ENCODE results near the gene SRD5A1. TPM values are rescaled to one million over a fixed set of nuclear protein-coding genes. Genes with fewer than 3 reads are reported as not detected.

Gene SRD5A1
- total and polyA plus RNA-seq, 2 of the 8 experiments (the other 6 are each of a cell fraction or from before 2014, with no cell fraction given), result 34.7 to 42.4 TPM

- TF ChIP-seq MAFK (IDR thresholded peaks at IDR 0.05; ENCODE audit: low read depth, low read length) (no peak), BACH1 (IDR thresholded peaks at IDR 0.05; ENCODE audit: low read length) (no peak), EP300 (IDR thresholded peaks at IDR 0.05; ENCODE audit: borderline replicate concordance in 1 of 2, low read depth in 2 of 2, low read length in 2 of 2) (no peak), ZNF274 (IDR thresholded peaks at IDR 0.05; ENCODE audit: borderline replicate concordance, extremely low read depth, low read length) (no peak), BRCA1 (IDR thresholded peaks at IDR 0.05; ENCODE audit: low read depth, low read length) (no peak)
Observed at GRCh38 chr5:6633469-6634245, 417 bp downstream of the SRD5A1 start (continued).

Measured in H1 (cell line).